ENCODE results near the gene KIF24.
"Not testable (repeated sequence)": the region's sequence is repeated elsewhere in the genome, so short reads cannot be mapped to it uniquely, and the experiment has no call there.

DNA sequence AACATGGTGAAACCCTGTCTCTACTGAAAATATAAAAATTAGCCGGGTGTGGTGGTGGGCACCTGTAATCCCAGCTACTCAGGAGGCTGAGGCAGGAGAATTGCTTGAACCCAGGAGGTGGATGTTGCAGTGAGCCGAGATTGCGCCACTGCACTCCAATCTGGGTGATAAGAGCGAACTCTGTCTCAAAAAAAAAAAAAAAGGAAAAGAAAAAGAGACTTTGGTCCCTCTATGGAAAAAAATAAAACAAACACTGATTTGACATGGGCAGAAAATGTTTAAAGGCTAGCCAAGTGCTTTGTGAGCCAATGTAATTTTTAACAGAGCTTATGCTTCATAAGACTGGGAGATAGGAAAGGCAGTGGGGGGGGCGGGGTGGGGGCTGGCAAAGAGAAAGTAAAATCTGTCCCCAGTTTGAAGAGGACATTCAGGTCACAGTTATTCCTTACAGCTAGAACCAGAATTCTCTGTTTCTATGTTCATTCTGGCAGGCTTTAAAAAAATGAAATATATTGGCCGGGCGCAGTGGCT lies 23.1 kb upstream of the KIF24 start:
- TF ChIP-seq CTCF, POLR2A (IDR thresholded peaks at IDR 0.05): not testable (repeated sequence)
